Effector memory CD4-positive, alpha-beta T cell (primary cell): ENCODE data around the gene GINS3.
A peak's percentile ranks its signal among the peaks of the same experiment; 100 is the strongest.
"Not testable (repeated sequence)": the region's sequence is repeated elsewhere in the genome, so short reads cannot be mapped to it uniquely, and the experiment has no call there.

Source experiments
- DNase-seq, 3 donors: peaks; one replicate each; pipeline ENCODE4 v3.0.0-alpha.2; 2020
- H3K27ac ChIP-seq: 2 replicates; pipeline ENCODE4 v1.7.0; 2013; ENCODE audit warnings: mild to moderate bottlenecking, low read length, moderate library complexity; ENCODE audit not compliant: insufficient read depth, poor library complexity, severe bottlenecking
- H3K27me3 ChIP-seq: replicated peaks from 2 replicates; pipeline ENCODE4 v1.7.0; 2013; ENCODE audit warnings: mild to moderate bottlenecking, low read length; ENCODE audit not compliant: insufficient read depth, control insufficient read depth, poor library complexity, severe bottlenecking
- H3K36me3 ChIP-seq: 2 replicates; pipeline ENCODE4 v1.7.0; 2013; ENCODE audit warnings: mild to moderate bottlenecking, low read length, moderate library complexity; ENCODE audit not compliant: control insufficient read depth, insufficient read depth
- H3K4me1 ChIP-seq: 2 replicates; pipeline ENCODE4 v1.7.0; 2013; ENCODE audit warnings: low read length, mild to moderate bottlenecking; ENCODE audit not compliant: control insufficient read depth, insufficient read depth, poor library complexity, severe bottlenecking
- H3K4me3 ChIP-seq: 2 replicates; pipeline ENCODE4 v1.7.0; 2013; ENCODE audit warnings: low read length, low read depth, mild to moderate bottlenecking; ENCODE audit not compliant: insufficient read depth, poor library complexity, severe bottlenecking
- H3K9me3 ChIP-seq: 2 replicates; pipeline ENCODE4 v1.7.0; 2013; ENCODE audit warnings: mild to moderate bottlenecking, low read length, moderate library complexity; ENCODE audit not compliant: control insufficient read depth

The GINS3 gene

GRCh38 chr16:58385218-58385773 lies 7.0 kb upstream of the GINS3 start:
- Histone ChIP-seq H3K36me3 (no peaks in the 10 kb centered on the region), H3K27ac (no peak overlapping the region), H3K9me3 (no peaks in the 10 kb centered on the region), H3K27me3 (no peaks in the 10 kb centered on the region), H3K4me1 (no peaks in the 10 kb centered on the region), H3K4me3 (no peak overlapping the region)
- no peak for DNase-seq

GRCh38 chr16:58389724-58390123 lies 2.5 kb upstream of the GINS3 start:
- H3K4me3 ChIP-seq, result no peak overlapping the region
- H3K4me1 ChIP-seq, result no peaks in the 10 kb centered on the region
- H3K27me3 ChIP-seq, result no peaks in the 10 kb centered on the region
- no peaks in the 10 kb centered on the region for H3K9me3 ChIP-seq
- H3K27ac ChIP-seq, result no peak overlapping the region
- DNase-seq, result no peak
- no peaks in the 10 kb centered on the region for H3K36me3 ChIP-seq

- Histone ChIP-seq H3K27me3 (no peaks in the 10 kb centered on the region), H3K36me3 (no peaks in the 10 kb centered on the region), H3K27ac (peak overlapping the region; percentile 81), H3K9me3 (no peaks in the 10 kb centered on the region), H3K4me3 (peak overlapping the region; percentile 100), H3K4me1 (no peaks in the 10 kb centered on the region)
- DNase-seq, result no peak
Measured at GRCh38 chr16:58393138-58393504, 850 bp downstream of the GINS3 start.

- H3K27me3 ChIP-seq, H3K4me3 ChIP-seq, H3K9me3 ChIP-seq, DNase-seq, H3K4me1 ChIP-seq, H3K27ac ChIP-seq, H3K36me3 ChIP-seq: not testable (repeated sequence)
Measured at GRCh38 chr16:58396897-58397296, 4.6 kb downstream of the GINS3 start.

GRCh38 chr16:58399718-58400633 lies 7.7 kb downstream of the GINS3 start:
- Histone ChIP-seq H3K27me3 (no peaks in the 10 kb centered on the region), H3K9me3 (no peaks in the 10 kb centered on the region), H3K4me3 (no peak overlapping the region), H3K27ac (no peak overlapping the region), H3K36me3 (no peaks in the 10 kb centered on the region), H3K4me1 (no peaks in the 10 kb centered on the region)
- DNase-seq, result no peak

- H3K4me1 ChIP-seq, H3K27me3 ChIP-seq, H3K27ac ChIP-seq, H3K9me3 ChIP-seq, H3K4me3 ChIP-seq, H3K36me3 ChIP-seq, DNase-seq: not testable (repeated sequence)
Measured at GRCh38 chr16:58401305-58401704, 9.0 kb downstream of the GINS3 start.

- no peaks in the 10 kb centered on the region for H3K9me3 ChIP-seq
- H3K4me3 ChIP-seq, result no peak overlapping the region
- no peaks in the 10 kb centered on the region for H3K36me3 ChIP-seq
- DNase-seq, result no peak
- no peak overlapping the region for H3K27ac ChIP-seq
- H3K4me1 ChIP-seq, result no peaks in the 10 kb centered on the region
- H3K27me3 ChIP-seq, result no peaks in the 10 kb centered on the region
Measured at GRCh38 chr16:58402796-58403195, 10.5 kb downstream of the GINS3 start.

GRCh38 chr16:58409316-58409973 lies 17.2 kb downstream of the GINS3 start:
- no peak for DNase-seq
- Histone ChIP-seq H3K4me1 (no peaks in the 10 kb centered on the region), H3K36me3 (no peaks in the 10 kb centered on the region), H3K9me3 (no peaks in the 10 kb centered on the region), H3K27ac (no peak overlapping the region), H3K4me3 (no peak overlapping the region), H3K27me3 (no peaks in the 10 kb centered on the region)

GRCh38 chr16:58411336-58411735 lies 19.1 kb downstream of the GINS3 start:
- Histone ChIP-seq H3K4me1 (no peaks in the 10 kb centered on the region), H3K27me3 (no peaks in the 10 kb centered on the region), H3K36me3 (no peaks in the 10 kb centered on the region), H3K4me3 (no peak overlapping the region), H3K27ac (no peak overlapping the region), H3K9me3 (no peaks in the 10 kb centered on the region)
- DNase-seq, result no peak
